Mesothelial cell of epicardium (in vitro differentiated cells): ENCODE results near the gene SLC6A14. TPM values are rescaled to one million over a fixed set of nuclear protein-coding genes. Genes with fewer than 3 reads are reported as not detected.

Experiments
- DNase-seq, 2 experiments: peaks; one replicate each; pipeline ENCODE4 v3.0.0; 2021; ENCODE audit warnings: low spot score in 2 of 2; ENCODE audit not compliant: unreplicated experiment in 2 of 2
- H3K27ac Mint-ChIP-seq: 2 replicates; pipeline ENCODE4 v1.8.0; 2021; ENCODE audit warnings: mixed read lengths
- H3K27me3 Mint-ChIP-seq: 2 replicates; pipeline ENCODE4 v1.8.0; 2021; ENCODE audit warnings: low read depth, mixed read lengths
- H3K36me3 Mint-ChIP-seq: 2 replicates; pipeline ENCODE4 v1.8.0; 2021; ENCODE audit warnings: mixed read lengths
- H3K4me1 Mint-ChIP-seq: 2 replicates; pipeline ENCODE4 v1.8.0; 2021; ENCODE audit warnings: mixed read lengths
- H3K4me3 Mint-ChIP-seq: 2 replicates; pipeline ENCODE4 v1.8.0; 2021; ENCODE audit warnings: mild to moderate bottlenecking, moderate library complexity, mixed read lengths
- H3K9me3 Mint-ChIP-seq: 2 replicates; pipeline ENCODE4 v1.8.0; 2021; ENCODE audit warnings: mixed read lengths
- total RNA-seq: library from RNA; stranded (reverse); gene quantifications from 3 replicates; pipeline ENCODE4 v1.2.1, GENCODE V29; 2021
- TF ChIP-seq, protein P1 (sequence below): fragments of 200-600 bp; sonication (generic); IDR thresholded peaks from one replicate; pipeline ENCODE4 v1.5.0; 2021; ENCODE audit warnings: antibody characterized with exemption; ENCODE audit not compliant: unreplicated experiment

SLC6A14 gene
- total RNA-seq, 1 donor from 2014 or later, result 0.27 TPM

DNA sequence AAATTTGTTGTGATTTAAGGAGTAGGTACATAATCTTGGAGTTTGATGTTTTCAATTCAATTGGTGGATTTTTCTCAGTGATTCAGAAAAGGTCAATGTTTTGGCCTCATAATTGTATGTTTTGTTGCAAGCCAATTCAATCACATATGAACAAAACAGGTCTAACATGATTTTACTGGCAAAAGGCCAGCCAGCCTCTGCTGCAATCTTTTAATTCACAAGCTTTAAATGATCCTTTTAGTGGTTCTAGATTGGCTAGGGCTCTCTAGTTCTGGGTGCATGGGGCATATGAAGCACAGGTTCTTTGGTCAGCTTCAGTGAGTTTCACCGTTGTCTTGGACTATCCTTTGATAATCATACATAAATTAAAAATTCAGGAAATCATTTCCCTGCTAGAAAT lies 19.2 kb upstream of the SLC6A14 start:
- peaks cover 8% of the 10 kb centered on the region for H3K4me1 Mint-ChIP-seq
- TF ChIP-seq, protein P1, sequence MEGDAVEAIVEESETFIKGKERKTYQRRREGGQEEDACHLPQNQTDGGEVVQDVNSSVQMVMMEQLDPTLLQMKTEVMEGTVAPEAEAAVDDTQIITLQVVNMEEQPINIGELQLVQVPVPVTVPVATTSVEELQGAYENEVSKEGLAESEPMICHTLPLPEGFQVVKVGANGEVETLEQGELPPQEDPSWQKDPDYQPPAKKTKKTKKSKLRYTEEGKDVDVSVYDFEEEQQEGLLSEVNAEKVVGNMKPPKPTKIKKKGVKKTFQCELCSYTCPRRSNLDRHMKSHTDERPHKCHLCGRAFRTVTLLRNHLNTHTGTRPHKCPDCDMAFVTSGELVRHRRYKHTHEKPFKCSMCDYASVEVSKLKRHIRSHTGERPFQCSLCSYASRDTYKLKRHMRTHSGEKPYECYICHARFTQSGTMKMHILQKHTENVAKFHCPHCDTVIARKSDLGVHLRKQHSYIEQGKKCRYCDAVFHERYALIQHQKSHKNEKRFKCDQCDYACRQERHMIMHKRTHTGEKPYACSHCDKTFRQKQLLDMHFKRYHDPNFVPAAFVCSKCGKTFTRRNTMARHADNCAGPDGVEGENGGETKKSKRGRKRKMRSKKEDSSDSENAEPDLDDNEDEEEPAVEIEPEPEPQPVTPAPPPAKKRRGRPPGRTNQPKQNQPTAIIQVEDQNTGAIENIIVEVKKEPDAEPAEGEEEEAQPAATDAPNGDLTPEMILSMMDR, result no peak
- H3K27me3 Mint-ChIP-seq, result no peaks in the 10 kb centered on the region
- no peak overlapping the region for H3K4me3 Mint-ChIP-seq
- peak overlapping the region; percentile 39 for H3K27ac Mint-ChIP-seq
- H3K36me3 Mint-ChIP-seq, result no peaks in the 10 kb centered on the region
- DNase-seq, result peak in 1 of 2 experiments; percentile 39
- peaks cover 3% of the 10 kb centered on the region for H3K9me3 Mint-ChIP-seq

DNA sequence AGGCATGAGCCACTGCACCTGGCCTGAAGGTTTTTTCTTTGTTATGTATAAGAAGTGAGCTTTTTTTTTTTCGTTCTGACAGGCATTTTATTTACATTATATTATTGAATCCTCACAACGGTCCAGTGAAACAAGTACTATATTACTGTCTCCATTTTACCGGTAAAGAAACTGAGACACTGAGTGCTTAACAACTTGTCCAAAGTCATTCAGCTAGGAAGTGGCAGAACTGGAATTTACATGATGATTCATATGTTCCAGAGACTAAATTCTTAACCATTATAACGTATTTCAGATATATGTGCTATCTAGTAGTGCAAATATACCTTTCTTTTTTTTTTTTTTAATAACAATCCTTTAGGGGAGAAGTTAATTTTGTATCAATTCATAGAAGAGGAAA lies 18.4 kb upstream of the SLC6A14 start:
- Mint-ChIP-seq H3K36me3 (no peaks in the 10 kb centered on the region), H3K9me3 (peaks cover 3% of the 10 kb centered on the region), H3K4me3 (no peak overlapping the region), H3K27ac (no peak overlapping the region), H3K4me1 (peaks cover 10% of the 10 kb centered on the region), H3K27me3 (no peaks in the 10 kb centered on the region)
- TF ChIP-seq, protein P1, result no peak
- no peak for DNase-seq

DNA sequence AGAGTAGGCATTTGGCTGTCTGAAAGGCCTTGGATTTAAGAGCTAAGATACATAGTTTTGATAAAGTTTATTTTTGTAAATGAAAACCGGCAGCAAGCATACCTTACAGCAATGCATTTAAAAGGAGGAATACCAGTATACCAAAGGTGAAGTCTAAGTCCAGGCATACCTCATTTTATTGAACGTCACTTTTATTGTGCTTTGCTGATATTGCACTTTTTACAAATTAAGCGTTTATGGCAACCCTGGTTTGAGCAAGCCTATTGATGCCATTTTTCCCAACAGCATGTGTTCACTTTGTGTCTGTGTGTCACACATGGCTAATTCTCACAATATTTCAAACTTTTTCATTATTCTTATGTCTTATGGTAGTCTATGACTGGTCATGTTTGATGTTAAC lies 8.4 kb upstream of the SLC6A14 start:
- no peak overlapping the region for H3K4me3 Mint-ChIP-seq
- DNase-seq, result no peak
- H3K27me3 Mint-ChIP-seq, result no peaks in the 10 kb centered on the region
- H3K27ac Mint-ChIP-seq, result no peak overlapping the region
- H3K36me3 Mint-ChIP-seq, result no peaks in the 10 kb centered on the region
- TF ChIP-seq, protein P1, result no peak
- peaks cover under 1% of the 10 kb centered on the region for H3K4me1 Mint-ChIP-seq
- peaks cover 6% of the 10 kb centered on the region for H3K9me3 Mint-ChIP-seq

DNA sequence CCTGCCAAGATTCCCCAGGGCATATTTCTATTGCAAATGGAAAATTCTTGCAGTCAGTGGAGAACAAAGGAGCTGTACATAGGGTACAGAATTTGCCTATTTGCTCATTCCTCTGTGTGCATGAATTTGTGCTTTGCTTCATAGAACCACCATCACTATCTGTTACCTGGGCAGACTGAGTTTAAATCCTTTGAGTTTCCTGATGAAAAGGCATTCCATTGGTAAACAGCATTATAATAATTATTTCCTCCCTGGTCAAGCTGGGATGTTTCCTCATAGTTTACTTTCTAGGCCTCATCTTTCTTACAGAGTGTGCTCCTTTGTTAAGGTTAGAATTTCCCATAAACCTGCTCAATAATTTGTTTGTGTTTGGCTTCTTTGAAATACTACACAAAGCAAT lies 809 bp upstream of the SLC6A14 start:
- Mint-ChIP-seq H3K4me3 (no peak overlapping the region), H3K4me1 (peaks cover 6% of the 10 kb centered on the region)

GRCh38 chrX:116449156-116449555 lies 12.8 kb downstream of the SLC6A14 start:
- Mint-ChIP-seq H3K27ac (peak overlapping the region; percentile 70), H3K4me1 (peaks cover 15% of the 10 kb centered on the region), H3K4me3 (no peak overlapping the region), H3K27me3 (no peaks in the 10 kb centered on the region), H3K9me3 (peaks cover 1% of the 10 kb centered on the region), H3K36me3 (no peaks in the 10 kb centered on the region)
- no peak for DNase-seq
- TF ChIP-seq, protein P1, result no peak

More for the DNA sequence above, 809 bp upstream of the SLC6A14 start:
- Mint-ChIP-seq H3K36me3 (no peaks in the 10 kb centered on the region), H3K9me3 (peaks cover 4% of the 10 kb centered on the region), H3K27ac (no peak overlapping the region), H3K27me3 (peaks cover 14% of the 10 kb centered on the region)
- no peak for DNase-seq
- TF ChIP-seq, protein P1, result no peak

DNA sequence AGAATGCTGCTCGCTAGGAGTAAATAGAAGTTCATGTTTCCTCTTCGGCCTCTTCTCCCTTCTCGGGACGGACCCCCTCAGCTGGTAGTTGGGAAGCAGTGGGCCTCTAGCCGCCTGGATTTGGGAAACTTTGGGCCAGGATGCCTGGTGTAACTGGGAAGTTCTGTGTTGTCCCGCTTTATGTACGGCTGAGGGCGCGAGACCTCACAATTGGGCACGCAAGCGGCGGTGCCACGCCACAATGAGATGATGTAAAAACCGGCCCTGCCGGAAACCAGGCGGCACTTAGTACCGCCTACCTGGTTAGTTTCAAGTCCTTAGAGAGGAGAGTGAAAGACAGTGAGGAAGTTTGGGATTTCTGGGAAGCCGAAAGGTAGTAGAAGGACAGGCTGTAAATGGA lies 26.4 kb downstream of the SLC6A14 start, which contains the start of gene CT83:
Gene CT83 (minus strand): TSS at position 155 of the 400 bp plus-strand sequence. CDS start 120 bp downstream, at position 35.
- Mint-ChIP-seq H3K36me3 (no peaks in the 10 kb centered on the region), H3K27me3 (peaks cover 4% of the 10 kb centered on the region), H3K9me3 (peaks cover 4% of the 10 kb centered on the region), H3K4me3 (no peak within 1 kb of the TSS), H3K4me1 (peaks cover 10% of the 10 kb centered on the region), H3K27ac (peak within 1 kb of the TSS; percentile 55)
- DNase-seq, result no peak
- TF ChIP-seq, protein P1, result no peak
